ENCODE results near the gene CASK. TPM values are rescaled to one million over a fixed set of nuclear protein-coding genes. Genes with fewer than 3 reads are reported as not detected.

CASK gene
- total RNA-seq, 1 experiment from 2014 or later, result 33.5 TPM

- intact Hi-C loops (cut with micrococcal nuclease; ENCODE audit: unreplicated experiment), result no loop called here
- ChIA-PET POLR2A (ENCODE audit: low non-redundant PET) (no interaction called here), CTCF (no interaction called here)
- no peak for DNase-seq (ENCODE audit: low spot score)
- no TSS peak for BruUV-seq (replicated peaks)
- H3K4me3 ChIP-seq (ENCODE audit: low read depth, low read length, poor library complexity, severe bottlenecking), result no peak overlapping the region
- TF ChIP-seq EZH2 (IDR thresholded peaks at IDR 0.05; ENCODE audit: borderline replicate concordance, low read depth, low read length, poor library complexity, severe bottlenecking) (no peak), CTCF (conservative IDR thresholded peaks at IDR 0.05; ENCODE audit: low read depth, low read length) (no peak)
- no peaks in the 10 kb centered on the region for H3K4me1 ChIP-seq (ENCODE audit: insufficient read depth, low read length, poor library complexity, severe bottlenecking)
- no peak overlapping the region for H3K27ac ChIP-seq (ENCODE audit: low read depth, low read length, poor library complexity, severe bottlenecking)
- H3K36me3 ChIP-seq (ENCODE audit: insufficient read depth, low read length, poor library complexity, severe bottlenecking), result no peaks in the 10 kb centered on the region
- no peaks in the 10 kb centered on the region for H3K27me3 ChIP-seq (replicated peaks; ENCODE audit: insufficient read depth, low read depth, low read length, poor library complexity)
- H3K9me3 ChIP-seq (ENCODE audit: low read depth, low read length, poor library complexity, severe bottlenecking), result peaks cover 4% of the 10 kb centered on the region
Observed at GRCh38 chrX:41718481-41719235, 204.7 kb downstream of the CASK start.

GRCh38 chrX:41716767-41717473 lies 206.4 kb downstream of the CASK start:
- H3K4me3 ChIP-seq (ENCODE audit: low read depth, low read length, poor library complexity, severe bottlenecking), result no peak overlapping the region
- no TSS peak for BruUV-seq (replicated peaks)
- H3K9me3 ChIP-seq (ENCODE audit: low read depth, low read length, poor library complexity, severe bottlenecking), result peaks cover 4% of the 10 kb centered on the region
- CTCF ChIA-PET, result interaction anchor here (0.6 kb wide), 1 partner anchor 1447 kb away, joined by 3 read pairs; no protein-coding TSS in a partner anchor
- POLR2A ChIA-PET (ENCODE audit: low non-redundant PET), result no interaction called here
- no peaks in the 10 kb centered on the region for H3K4me1 ChIP-seq (ENCODE audit: insufficient read depth, low read length, poor library complexity, severe bottlenecking)
- intact Hi-C loops (cut with micrococcal nuclease; ENCODE audit: unreplicated experiment), result no loop called here
- H3K27ac ChIP-seq (ENCODE audit: low read depth, low read length, poor library complexity, severe bottlenecking), result no peak overlapping the region
- no peak for DNase-seq (ENCODE audit: low spot score)
- H3K27me3 ChIP-seq (replicated peaks; ENCODE audit: insufficient read depth, low read depth, low read length, poor library complexity), result no peaks in the 10 kb centered on the region
- TF ChIP-seq CTCF (conservative IDR thresholded peaks at IDR 0.05; ENCODE audit: low read depth, low read length), result no peak
- TF ChIP-seq EZH2 (IDR thresholded peaks at IDR 0.05; ENCODE audit: borderline replicate concordance, low read depth, low read length, poor library complexity, severe bottlenecking), result no peak
- H3K36me3 ChIP-seq (ENCODE audit: insufficient read depth, low read length, poor library complexity, severe bottlenecking), result no peaks in the 10 kb centered on the region

- TF ChIP-seq EZH2 (IDR thresholded peaks at IDR 0.05; ENCODE audit: borderline replicate concordance, low read depth, low read length, poor library complexity, severe bottlenecking), result no peak
- no peak for TF ChIP-seq CTCF (conservative IDR thresholded peaks at IDR 0.05; ENCODE audit: low read depth, low read length)
- ChIA-PET CTCF (no interaction called here), POLR2A (ENCODE audit: low non-redundant PET) (no interaction called here)
- Histone ChIP-seq H3K27me3 (replicated peaks; ENCODE audit: insufficient read depth, low read depth, low read length, poor library complexity) (no peaks in the 10 kb centered on the region), H3K36me3 (ENCODE audit: insufficient read depth, low read length, poor library complexity, severe bottlenecking) (no peaks in the 10 kb centered on the region), H3K4me1 (ENCODE audit: insufficient read depth, low read length, poor library complexity, severe bottlenecking) (no peaks in the 10 kb centered on the region), H3K9me3 (ENCODE audit: low read depth, low read length, poor library complexity, severe bottlenecking) (peaks cover 4% of the 10 kb centered on the region), H3K27ac (ENCODE audit: low read depth, low read length, poor library complexity, severe bottlenecking) (no peak overlapping the region), H3K4me3 (ENCODE audit: low read depth, low read length, poor library complexity, severe bottlenecking) (no peak overlapping the region)
- intact Hi-C loops (cut with micrococcal nuclease; ENCODE audit: unreplicated experiment), result no loop called here
- no peak for DNase-seq (ENCODE audit: low spot score)
- BruUV-seq (replicated peaks), result no TSS peak
Observed at GRCh38 chrX:41716222-41716621, 207.1 kb downstream of the CASK start.

All from A673 (cell line).